GM21825 (cell line): ENCODE measurements around the gene CASZ1.

ENCODE experiments used
- ATAC-seq: cut with Tn5 transposase; IDR thresholded peaks from one replicate; pipeline ENCODE4 v1.9.1; 2021; ENCODE audit warnings: mild to moderate bottlenecking, moderate library complexity; ENCODE audit not compliant: unreplicated experiment

Gene CASZ1

DNA sequence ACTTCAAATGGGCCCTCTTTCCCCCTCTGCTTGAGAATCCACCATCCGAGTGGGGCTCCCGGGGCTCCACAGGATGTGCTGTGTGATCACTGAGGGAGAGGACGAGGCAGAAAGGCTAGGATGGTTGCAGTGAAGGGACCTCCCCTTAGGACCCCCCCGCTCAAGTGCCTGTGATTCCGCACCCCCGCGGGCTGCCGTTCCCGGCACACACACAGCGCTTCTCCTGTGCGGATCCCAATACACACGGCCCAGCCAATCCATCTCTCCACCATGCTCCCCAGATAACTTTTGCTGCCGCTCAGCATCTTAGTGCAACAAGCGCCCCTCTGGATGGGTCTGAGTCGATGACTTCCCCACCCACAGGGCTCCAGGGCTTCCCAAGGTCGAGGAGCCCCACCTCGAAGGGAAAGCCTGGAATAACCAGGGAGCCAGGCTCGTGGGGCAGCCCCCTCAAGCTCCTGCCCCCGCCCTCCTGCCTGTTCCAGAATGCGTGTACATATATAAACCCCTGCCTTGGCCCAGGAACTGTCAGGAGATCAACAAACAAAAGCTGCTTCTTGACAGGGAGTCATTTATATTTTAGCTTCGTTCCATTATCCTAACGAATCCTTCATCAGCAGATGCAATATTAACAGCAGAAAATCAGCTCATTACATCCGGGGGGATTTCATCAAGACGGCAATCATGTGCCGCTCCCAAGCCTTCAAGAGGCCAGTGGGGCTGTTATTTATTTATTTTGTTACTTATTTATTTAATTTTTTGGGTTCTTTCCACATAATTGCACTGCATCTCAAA lies 83.7 kb downstream of the CASZ1 start:
- no peak for ATAC-seq

DNA sequence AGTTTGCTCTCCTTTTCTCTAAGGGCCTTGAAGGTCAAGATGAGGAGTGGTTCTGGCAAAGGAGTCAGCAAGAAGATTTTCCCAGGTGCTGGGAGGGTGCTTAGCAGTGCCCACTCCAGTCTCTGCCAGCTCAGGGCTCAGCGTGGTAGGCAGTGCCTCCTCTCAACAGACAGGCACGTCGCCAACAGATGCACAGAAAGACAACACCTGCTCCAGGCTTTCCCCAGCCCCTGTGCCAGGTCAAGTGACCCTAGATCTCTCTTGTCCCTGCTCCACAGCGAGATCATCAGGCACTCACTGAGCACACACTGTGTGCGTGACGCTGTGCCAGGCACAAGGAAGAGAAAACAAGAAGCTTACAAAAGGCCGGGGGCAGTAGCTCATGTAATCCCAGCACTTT lies 86.0 kb downstream of the CASZ1 start:
- ATAC-seq, result no peak

DNA sequence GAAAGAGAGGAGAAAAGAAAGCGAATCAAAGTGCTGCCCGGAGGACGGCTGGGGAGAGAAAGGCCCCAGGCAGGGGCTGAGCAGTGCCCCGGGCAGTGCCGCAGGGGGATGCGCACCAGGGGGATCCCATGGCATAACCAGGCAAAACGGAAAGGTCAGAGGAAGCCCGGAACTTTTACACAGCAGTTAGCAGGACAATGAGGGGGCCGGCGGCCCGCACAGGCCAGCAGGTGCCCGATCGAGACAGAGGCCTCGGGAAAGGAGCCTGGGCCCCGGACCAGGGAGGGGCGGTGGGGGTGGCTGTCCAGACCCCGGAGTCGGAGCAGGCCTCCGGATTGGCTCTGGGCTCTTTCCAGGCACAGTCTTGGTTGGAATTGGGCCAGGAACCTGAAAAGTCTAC lies 86.8 kb downstream of the CASZ1 start:
- no peak for ATAC-seq

DNA sequence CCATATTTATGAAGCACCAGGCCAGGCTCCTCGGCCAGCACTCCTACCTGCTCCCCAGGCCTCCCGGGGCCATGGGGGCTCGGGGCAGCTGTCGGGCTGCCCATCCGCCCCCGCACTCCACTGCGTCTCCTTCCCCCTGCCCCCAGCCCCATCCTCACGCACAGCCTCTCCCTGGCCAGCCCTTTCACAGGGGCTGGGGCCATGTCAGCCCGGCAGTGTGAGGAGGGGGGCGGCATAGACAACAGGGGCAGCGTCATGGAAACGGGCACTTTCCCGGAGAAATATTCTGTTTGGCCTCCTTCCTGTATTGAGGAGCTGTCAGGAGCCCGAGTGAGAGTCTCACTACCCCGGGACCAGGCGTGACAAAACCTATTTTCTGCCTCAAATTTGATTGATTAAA lies 87.3 kb downstream of the CASZ1 start:
- no peak for ATAC-seq

DNA sequence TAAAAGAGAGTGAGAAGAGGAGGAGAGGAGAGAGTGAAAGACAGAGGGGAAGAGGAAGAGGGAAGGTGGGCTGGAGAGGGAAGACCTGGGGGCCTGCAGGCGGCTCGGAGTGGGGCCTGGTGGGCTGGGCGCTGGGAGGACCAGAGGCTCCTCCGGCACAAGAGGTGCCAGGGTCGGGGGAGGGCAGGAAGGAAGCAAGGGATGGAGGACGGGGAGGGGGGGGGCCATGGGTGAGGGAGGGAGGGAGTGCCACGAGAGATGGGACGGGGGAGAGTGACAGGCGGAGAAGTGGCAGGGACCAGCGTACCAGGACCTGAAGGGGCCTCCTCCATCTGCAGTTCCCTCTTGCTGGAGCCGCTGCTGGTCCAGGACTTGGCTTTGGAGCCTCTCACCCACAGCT lies 87.7 kb downstream of the CASZ1 start:
- no peak for ATAC-seq

DNA sequence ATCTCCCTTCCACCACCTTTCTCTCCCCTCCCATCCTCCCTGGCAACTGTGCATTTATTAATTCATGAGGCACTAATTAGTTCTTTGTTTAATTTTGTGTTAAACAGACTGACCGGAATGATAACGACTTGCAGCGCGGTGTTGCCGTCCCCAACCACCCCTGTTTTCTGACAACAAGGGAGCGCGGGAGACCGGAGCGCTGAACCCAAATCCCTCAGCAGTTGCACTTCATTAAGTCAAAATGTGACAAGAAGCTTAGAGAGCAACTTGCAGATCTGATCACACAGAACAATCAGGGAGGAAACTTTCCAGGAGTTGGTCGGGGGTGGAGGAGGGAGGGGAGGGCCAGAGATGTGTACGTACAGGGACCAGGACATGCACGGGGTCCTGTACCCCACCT lies 89.2 kb downstream of the CASZ1 start:
- ATAC-seq, result no peak

DNA sequence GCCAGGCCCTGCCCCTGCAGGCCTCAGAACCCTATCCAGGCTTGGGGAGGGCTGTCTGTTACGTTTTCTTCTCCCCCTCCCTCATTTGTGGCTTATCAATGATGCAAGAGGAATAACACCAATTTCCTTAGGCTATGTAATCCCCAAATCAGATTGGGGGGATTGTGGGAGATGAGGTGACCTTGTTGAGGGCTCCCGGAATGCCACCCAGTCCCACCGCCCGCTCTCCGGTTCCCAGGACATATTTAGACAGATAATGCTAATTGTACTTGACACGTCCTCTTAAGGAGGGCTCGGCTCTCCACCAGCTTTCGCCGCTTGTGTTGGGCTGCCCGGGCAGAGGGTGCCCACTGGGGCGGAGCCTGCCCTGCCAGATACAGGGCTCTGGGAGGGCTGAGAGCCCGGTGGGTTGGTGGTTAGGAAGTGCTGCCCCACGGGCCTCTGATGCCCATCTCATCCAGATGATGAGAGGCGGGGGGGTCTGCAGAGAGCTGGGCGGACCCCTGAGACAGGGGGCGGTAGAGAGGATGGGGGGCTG lies 90.0 kb downstream of the CASZ1 start:
- ATAC-seq, result no peak

DNA sequence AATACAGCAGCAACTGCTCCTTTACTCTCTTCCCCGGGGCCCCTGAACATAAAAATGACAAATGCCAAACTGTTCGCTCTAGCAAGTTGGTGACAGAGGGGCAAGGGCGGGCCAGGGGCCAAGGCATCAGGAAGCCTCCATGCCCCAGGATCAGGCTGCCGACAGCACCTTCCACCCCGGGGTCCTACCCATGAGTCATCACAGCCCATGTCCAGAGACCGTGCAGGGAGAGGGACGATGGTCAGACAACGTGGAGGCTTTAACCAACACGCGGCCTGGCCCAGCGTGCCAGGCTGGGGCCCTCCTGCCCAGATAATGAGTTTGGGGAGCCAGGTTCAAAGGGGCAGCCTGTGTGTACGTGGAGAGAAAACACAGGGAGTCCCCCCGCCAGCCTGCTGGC lies 90.5 kb downstream of the CASZ1 start:
- no peak for ATAC-seq

DNA sequence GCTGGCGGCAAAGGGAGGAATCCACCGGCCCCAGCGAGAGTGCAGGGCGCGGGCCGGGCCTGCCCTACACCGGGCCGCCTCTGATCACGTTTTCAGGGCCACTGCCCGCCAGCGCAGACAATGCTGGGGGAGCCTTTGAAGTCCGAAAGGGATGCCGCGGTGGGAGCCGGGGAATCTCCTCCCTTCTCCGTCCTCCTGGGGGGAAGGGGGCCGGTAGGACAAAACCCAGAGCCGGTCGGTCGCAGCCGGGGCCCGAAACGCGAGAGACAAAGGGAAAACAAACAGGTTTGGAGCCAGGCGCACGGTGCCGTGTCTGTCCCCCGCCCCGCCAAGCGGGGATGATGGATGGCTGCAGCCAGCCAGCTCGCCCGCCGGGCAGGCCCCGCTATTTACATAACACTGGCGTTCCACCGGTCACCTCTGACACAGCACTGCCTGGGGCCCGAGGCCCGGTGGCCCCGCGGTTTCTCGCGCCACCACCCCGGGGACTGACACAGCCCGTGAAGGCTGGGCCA lies 92.0 kb downstream of the CASZ1 start:
- ATAC-seq, result no peak

DNA sequence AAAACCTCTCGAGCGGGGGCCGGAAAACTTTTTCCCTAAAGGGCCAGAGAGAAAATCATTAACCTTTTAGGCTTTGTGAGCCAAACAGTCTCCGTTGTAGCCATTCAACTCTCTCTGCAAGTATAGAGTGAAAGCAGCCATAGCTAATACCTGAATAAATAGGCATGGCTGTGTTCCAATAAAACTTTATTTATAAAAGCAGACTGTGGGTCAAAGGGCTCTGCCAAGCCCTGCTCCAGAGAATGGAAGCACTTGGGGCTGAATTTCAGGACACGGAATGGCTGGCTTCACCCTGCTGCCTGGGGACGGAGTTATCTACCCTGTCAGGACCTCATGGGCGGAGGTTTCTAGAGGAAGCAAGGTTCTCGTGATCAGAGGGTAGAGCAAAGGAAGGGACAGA lies 92.7 kb downstream of the CASZ1 start:
- ATAC-seq, result no peak

DNA sequence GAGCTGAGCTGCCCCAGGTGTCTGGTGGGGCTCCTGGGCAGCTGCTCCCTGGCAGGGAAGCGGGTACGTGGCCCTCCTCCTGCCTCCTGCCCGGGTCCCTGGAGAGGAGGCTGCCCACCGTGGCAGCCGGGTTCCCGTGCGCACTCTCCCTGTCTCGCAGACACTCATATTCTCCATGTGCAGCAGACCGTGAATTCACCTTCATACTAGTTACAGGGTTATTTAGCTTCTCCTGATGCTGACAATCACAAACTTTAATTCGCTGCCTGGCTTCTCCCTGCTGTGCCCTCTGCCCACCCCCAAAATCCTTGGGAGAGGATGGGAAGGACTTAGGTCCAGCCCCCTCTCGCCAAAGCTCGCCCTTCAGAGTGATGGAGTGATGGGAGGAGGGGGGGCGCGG lies 95.3 kb downstream of the CASZ1 start:
- no peak for ATAC-seq

DNA sequence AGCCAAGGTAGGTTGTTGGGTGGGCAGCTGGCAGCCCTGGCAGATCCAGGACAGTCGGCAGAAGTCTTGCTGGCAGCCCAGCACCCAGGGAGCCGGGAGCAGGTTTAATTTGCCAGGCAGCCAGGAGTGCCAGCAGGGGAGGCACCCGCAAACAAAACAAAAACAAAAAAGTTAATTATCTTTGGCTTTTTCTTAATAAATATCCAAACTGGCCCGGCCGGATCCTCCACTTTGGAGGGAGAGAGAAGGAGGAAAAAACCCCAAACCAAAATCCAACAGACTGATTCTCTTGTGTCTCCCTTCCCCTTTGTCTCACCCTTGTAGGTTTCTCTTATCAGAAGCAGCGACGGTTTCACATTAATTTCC lies 97.0 kb downstream of the CASZ1 start:
- ATAC-seq, result no peak

DNA sequence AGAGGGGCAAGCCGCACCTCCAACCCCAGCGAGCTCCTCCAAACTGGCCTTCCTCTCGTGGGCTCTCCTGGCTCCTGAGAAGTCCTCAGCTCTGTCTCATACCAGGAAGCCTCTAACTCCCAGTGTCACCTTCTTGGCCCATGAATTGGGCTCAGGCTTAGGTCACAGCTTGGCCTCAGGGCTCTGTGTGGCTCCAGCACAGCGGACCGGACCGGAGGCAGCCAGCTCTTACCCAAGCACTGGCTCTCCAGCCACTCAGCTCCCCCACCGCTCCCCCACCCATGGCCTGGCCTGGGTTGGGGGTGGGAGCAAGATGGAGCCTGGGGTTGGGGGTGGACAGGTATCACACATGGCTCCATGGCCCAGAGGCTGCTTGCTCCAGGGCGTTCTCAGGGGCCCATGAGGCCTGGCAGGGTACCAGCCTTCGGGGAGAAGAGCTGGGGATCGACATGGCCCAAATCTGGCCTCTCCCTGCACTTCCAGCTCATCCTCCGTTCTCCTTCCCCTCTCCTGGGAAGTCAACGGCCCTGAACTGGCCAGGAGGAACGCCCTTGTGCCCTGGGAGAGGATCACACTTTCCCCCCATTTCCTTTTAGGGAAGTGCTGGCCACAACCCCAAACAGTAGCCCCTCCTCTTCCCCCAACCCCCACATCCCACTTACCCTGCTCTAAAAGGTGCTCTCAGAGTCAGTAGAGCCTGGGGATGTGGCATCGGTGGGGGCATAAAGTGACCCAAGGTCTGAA lies 97.5 kb downstream of the CASZ1 start:
- ATAC-seq, result no peak

DNA sequence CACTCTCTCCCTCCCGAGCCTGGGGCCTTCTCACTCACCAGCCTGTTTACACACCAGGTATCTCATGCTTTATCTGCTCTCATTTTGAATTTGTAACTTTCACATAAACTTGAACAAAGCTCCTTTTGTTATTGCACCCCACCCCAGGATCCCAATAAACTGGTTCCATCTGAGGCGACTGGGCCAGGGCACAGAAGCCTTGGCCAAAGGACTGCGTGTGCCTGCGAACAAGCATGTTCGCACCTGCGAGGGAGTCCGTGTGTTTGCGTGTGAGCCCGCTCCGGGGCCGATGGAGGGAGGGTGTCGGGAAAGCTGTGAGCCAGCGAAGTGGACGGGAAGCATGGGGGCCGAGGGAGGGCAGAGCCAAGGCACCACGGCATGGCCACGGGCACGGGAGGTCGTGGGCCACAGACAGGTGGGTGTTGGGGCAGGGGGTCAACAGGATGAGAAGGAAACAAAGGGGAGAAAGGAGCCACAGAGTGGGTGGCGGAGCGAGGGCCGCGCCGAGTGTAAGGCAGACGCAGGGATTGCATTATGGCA lies 98.8 kb downstream of the CASZ1 start:
- no peak for ATAC-seq

DNA sequence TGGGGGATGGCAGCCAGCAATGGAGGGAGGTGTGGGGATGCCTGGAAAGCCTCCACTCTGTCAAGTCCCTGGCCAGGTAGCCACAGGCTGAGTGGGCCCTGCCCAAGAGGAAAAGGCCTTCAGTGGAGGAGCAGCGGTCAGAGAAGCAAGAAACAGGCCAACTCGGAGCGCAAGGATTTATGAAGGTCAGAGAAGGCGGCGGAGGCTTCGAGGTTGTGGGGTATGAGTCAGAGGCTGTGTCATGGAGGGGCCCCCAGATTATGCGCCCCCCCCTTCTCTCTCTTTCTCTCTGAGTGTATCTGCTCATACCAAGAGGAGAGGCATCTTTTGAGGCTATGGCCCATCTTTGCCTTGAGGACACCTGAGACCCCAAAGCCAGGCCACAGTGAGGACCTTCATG lies 99.5 kb downstream of the CASZ1 start:
- no peak for ATAC-seq

DNA sequence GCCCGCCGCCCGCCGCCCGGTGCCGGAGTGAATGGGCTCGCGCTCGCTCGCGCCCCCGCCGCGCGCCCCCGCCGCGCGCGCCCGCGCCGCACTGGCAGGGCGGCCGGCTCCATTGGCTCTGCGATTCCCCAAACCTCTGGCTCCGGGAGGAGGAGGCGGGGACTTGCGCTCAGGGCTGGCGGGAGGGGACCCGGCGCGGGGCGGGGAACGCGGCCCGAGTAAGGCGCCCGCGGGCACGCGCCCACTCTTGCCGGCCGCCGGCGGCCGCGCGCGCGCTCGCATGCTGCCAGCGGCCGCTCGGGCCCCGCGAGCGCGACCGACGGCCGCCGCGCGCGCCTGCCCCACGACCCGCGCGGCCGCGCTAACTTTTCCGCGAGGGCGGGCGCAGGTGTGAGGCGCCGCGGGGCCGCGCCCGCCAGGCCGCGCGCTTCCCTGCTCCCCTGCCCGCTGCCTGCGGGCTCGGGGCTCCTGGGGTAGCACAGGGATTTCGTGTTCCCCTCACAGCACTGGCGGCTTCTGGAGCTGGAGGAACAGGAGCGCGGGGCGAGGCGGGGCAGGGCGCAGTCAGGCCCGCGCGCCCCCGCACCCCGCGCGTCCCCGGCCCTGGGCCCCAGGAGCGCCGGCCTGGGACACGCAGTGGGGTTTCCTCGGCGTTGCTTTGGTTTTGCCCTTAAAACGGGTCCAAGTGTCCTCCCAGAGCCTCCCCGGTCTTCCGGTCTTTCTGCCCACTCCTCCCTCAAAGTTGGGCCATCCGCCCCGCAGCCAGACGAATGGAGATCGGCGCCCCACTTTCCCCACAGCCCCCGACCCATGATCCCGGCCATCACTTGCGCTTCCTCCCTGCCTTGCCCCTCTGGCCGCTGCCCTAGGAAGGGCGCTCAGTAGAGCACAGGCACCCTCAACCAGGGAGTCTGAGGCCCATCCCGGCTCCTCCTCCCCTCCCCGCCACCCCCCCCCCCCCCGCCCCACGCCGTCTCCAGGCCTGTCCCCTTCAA lies 101.5 kb downstream of the CASZ1 start:
- ATAC-seq, result peak; percentile 36

DNA sequence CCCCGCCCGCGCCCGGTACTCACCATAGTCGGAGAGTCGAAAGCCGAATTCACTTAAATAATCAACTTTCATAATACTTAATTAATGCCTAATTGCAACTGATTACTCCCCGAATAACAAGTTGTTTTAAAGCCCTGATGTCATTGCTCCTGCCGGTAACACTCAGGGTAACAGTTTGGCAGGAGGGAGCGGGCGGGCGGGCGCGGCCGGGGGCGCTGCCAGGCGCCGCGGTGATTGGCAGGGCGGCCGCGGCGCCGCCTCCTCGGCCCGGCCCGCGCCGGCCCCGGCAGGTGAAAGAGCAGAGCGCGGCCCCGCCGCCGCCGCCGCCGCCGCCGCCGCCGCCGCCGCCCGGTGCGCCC lies 102.2 kb downstream of the CASZ1 start:
- no peak for ATAC-seq

DNA sequence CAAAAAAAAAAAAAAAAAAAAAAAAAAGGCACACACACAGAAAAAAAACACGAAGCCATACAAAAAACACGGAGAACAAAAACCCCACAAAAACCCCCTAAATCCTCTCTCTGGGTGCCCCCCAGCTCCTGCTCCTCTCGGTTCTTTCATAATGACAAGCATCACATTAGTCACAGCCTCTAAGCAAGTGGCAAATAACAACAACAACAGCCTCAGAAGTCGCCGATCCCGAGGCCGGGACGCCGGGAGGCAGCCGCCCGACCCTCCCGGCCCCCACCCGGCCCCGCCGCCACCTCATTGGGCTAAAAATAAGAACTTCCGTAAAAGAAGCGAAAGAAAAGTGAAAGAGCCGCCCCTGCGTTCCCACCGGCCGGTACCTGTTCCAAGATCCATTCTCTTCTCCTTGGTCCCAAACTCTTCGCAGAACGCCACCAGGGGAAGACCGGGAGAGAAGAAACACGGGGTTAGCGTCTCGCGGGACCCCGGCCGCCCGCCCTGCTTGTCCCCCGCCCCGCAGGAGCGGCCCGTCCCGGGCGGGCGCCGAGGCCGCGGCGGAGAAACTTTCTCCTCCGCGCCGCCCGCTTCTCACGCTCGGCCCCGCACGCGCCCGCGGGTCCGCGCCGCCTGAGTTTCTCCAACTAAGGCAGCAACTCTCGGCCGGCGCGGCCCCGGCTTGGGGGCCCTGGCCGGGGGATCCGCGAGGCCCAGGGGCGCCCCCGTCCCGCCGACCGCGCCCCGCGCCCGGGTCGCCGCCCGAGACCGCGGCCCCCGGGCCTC lies 102.8 kb downstream of the CASZ1 start:
- ATAC-seq, result peak; percentile 29

DNA sequence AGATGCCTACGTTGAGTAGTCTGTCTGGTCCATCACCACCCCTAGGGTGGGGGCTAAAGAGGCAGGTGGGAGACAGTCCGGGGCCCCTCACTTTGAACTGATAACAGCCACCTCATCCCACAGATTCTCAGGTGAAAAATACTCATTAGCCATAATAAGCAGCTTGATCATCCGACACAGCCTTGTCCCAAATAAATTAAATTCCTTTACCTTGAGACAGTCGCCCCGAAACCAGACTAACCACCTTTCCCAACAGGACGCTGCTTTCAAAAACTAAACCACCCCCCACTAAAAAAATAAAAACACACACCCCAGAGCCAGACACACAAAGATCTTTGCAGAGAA lies 103.3 kb downstream of the CASZ1 start:
- ATAC-seq, result no peak

DNA sequence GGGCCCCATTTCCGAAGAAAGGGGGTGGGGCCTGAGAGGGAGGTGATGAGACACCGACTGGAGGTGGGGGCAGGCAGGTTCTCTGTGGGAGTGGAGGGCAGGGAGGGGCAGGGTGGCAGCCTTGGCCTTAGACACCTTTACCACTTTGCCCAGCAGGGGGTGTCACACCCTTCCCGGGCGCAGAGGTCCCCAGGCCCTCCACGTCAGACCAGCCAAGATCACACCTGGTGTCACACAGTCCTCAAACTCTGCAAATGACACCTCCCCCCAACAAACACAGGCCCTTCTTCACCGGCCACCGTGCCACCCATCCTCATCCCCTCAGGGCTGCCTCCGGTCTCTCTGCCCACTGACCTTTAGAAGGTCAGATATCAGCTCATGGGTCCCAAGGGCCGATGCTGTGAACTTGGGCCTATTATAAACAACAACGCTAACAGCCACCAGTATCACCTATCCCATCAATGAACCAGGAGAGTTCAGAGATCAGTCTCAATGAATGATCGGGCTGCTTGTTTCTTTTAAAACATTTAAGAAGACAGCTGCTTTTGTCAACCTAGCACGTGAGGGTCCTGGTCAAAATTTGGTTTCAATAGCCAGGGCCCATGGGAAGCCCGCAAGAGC lies 103.9 kb downstream of the CASZ1 start:
- no peak for ATAC-seq
